ENCODE data around the gene PTPRM.
"Not testable (repeated sequence)": the region's sequence is repeated elsewhere in the genome, so short reads cannot be mapped to it uniquely, and the experiment has no call there.

The PTPRM gene

DNA sequence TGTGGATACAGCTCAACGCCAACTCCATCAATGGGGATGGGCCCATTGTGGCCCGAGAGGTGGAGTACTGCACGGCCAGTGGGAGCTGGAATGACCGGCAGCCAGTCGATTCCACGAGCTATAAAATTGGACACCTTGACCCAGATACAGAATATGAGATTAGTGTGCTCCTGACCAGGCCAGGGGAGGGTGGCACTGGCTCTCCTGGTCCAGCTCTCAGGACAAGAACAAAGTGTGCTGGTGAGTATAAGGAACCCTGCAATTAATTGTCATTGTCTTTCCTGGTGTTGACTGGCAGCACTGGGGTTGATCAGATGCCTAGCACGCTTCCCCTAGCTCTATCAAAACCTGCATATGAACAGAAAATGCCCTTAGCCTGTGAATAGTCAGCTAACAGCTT, 388.1 kb downstream of the PTPRM start:
- no peak overlapping the region for H3K4me2 ChIP-seq (ENCODE audit: low read depth, low read length, poor library complexity, severe bottlenecking)
- no peaks in the 10 kb centered on the region for H3K79me2 ChIP-seq (ENCODE audit: insufficient read depth, low read length)
- no peak overlapping the region for H2AFZ ChIP-seq (ENCODE audit: low read depth, low read length, severe bottlenecking)
- no peak overlapping the region for H3K4me3 ChIP-seq (ENCODE audit: insufficient read depth, low read length, poor library complexity, severe bottlenecking)
- H3K36me3 ChIP-seq (ENCODE audit: low read length) = no peaks in the 10 kb centered on the region
- no peak overlapping the region for H3K27ac ChIP-seq (ENCODE audit: low read depth, low read length)
- H3K27me3 ChIP-seq (ENCODE audit: low read length) = no peaks in the 10 kb centered on the region
- no peaks in the 10 kb centered on the region for H4K20me1 ChIP-seq (ENCODE audit: low read depth, low read length)
- TF ChIP-seq EZH2phosphoT487 (conservative IDR thresholded peaks at IDR 0.05; ENCODE audit: low read length) = no peak
- TF ChIP-seq, protein P1, sequence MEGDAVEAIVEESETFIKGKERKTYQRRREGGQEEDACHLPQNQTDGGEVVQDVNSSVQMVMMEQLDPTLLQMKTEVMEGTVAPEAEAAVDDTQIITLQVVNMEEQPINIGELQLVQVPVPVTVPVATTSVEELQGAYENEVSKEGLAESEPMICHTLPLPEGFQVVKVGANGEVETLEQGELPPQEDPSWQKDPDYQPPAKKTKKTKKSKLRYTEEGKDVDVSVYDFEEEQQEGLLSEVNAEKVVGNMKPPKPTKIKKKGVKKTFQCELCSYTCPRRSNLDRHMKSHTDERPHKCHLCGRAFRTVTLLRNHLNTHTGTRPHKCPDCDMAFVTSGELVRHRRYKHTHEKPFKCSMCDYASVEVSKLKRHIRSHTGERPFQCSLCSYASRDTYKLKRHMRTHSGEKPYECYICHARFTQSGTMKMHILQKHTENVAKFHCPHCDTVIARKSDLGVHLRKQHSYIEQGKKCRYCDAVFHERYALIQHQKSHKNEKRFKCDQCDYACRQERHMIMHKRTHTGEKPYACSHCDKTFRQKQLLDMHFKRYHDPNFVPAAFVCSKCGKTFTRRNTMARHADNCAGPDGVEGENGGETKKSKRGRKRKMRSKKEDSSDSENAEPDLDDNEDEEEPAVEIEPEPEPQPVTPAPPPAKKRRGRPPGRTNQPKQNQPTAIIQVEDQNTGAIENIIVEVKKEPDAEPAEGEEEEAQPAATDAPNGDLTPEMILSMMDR (IDR thresholded peaks at IDR 0.05; ENCODE audit: insufficient read depth, low read length, poor library complexity, severe bottlenecking) = no peak
- no peak overlapping the region for H3K9ac ChIP-seq (ENCODE audit: low read length)
- no peaks in the 10 kb centered on the region for H3K9me2 ChIP-seq (replicated peaks; ENCODE audit: insufficient read depth, low read length)
- no peaks in the 10 kb centered on the region for H3K9me3 ChIP-seq (ENCODE audit: insufficient read depth, low read length)
- H3F3A ChIP-seq (ENCODE audit: insufficient read depth) = no peaks in the 10 kb centered on the region

DNA sequence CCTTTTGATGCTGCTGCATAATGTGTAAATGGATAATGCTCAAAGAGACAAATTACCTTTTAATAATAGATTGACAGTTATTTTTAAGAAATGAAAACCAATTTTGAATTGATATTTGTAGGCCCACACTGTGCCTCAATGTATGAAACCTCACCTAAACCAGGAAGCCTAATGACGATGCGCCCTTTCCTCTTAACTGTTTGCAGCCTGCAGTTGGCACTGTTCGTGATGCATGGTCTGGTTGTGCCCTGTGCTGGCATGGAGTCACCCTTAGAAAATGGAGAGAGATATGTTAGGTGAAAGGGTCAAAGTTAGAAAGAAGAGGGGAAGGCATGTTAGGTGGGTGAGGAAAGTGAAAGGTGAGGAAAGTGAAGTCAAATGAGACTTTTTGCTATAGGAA, 390.2 kb downstream of the PTPRM start:
- H3K4me3 ChIP-seq (ENCODE audit: insufficient read depth, low read length, poor library complexity, severe bottlenecking) = no peak overlapping the region
- no peaks in the 10 kb centered on the region for H3K9me2 ChIP-seq (replicated peaks; ENCODE audit: insufficient read depth, low read length)
- H3K36me3 ChIP-seq (ENCODE audit: low read length) = no peaks in the 10 kb centered on the region
- no peak overlapping the region for H3K9ac ChIP-seq (ENCODE audit: low read length)
- no peak overlapping the region for H3K4me2 ChIP-seq (ENCODE audit: low read depth, low read length, poor library complexity, severe bottlenecking)
- H3F3A ChIP-seq (ENCODE audit: insufficient read depth) = no peaks in the 10 kb centered on the region
- TF ChIP-seq EZH2phosphoT487 (conservative IDR thresholded peaks at IDR 0.05; ENCODE audit: low read length) = no peak
- no peaks in the 10 kb centered on the region for H3K79me2 ChIP-seq (ENCODE audit: insufficient read depth, low read length)
- no peak overlapping the region for H2AFZ ChIP-seq (ENCODE audit: low read depth, low read length, severe bottlenecking)
- H4K20me1 ChIP-seq (ENCODE audit: low read depth, low read length) = no peaks in the 10 kb centered on the region
- no peaks in the 10 kb centered on the region for H3K27me3 ChIP-seq (ENCODE audit: low read length)
- H3K9me3 ChIP-seq (ENCODE audit: insufficient read depth, low read length) = no peaks in the 10 kb centered on the region
- no peak overlapping the region for H3K27ac ChIP-seq (ENCODE audit: low read depth, low read length)

DNA sequence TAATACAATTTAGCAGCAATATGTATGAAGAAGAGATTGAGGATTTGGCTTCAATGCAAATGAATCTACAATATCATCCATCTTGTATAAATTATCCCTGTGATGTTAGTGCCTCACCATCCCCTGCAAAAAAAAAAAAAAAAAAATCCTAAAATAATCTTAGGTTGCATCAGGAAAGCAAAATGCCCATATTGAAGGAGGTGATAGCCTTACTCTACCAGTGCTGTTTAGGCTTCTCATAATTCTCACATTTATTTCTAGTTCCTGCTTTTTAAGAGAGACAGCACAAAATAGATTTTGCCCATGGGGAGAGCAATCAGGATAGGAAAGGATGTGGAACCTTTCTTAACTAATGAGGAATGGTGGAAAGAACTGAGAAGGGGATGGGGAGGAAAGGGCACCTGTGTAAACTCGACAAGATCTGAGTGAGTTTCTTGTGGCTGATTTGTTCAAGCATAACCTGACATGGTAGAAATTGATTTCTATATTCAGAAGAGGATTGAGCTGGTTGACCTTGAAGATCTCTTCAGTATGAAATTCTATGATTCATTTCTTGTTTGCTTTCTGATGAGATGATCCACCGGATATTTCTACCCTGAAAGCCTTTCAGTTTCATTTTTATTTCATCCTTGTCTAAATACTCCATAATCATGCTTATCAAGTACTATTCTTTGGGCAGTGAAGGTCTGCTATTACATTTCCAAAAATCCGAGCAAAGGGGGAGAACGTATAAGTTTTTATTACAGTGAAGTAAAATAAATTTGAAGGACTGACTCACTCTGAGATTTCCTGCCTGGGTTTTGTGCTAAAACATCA, 391.2 kb downstream of the PTPRM start:
- Histone ChIP-seq H2AFZ (ENCODE audit: low read depth, low read length, severe bottlenecking) (no peak overlapping the region), H3K9ac (ENCODE audit: low read length) (no peak overlapping the region), H3K4me3 (ENCODE audit: insufficient read depth, low read length, poor library complexity, severe bottlenecking) (no peak overlapping the region), H3K9me2 (replicated peaks; ENCODE audit: insufficient read depth, low read length) (no peaks in the 10 kb centered on the region), H3F3A (ENCODE audit: insufficient read depth) (no peaks in the 10 kb centered on the region), H3K27ac (ENCODE audit: low read depth, low read length) (no peak overlapping the region), H3K79me2 (ENCODE audit: insufficient read depth, low read length) (no peaks in the 10 kb centered on the region), H3K36me3 (ENCODE audit: low read length) (no peaks in the 10 kb centered on the region), H4K20me1 (ENCODE audit: low read depth, low read length) (no peaks in the 10 kb centered on the region), H3K9me3 (ENCODE audit: insufficient read depth, low read length) (no peaks in the 10 kb centered on the region), H3K4me2 (ENCODE audit: low read depth, low read length, poor library complexity, severe bottlenecking) (no peak overlapping the region), H3K27me3 (ENCODE audit: low read length) (no peaks in the 10 kb centered on the region)
- no peak for TF ChIP-seq EZH2phosphoT487 (conservative IDR thresholded peaks at IDR 0.05; ENCODE audit: low read length)
- TF ChIP-seq, protein P1 (IDR thresholded peaks at IDR 0.05; ENCODE audit: insufficient read depth, low read length, poor library complexity, severe bottlenecking) = no peak

DNA sequence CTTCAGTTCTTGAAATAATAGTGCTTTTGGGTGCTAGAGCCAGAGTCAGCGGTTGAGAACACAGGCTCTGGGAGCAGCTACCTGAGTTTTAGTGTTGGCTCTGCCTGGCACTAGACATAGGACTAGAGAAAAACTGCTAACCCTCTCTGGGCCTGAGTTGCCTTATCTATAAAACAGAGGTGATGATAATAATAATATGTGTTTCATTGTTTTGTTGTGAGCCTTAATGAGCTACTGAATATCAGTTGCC, 391.7 kb downstream of the PTPRM start:
- Histone ChIP-seq H3K9me3 (ENCODE audit: insufficient read depth, low read length) (no peaks in the 10 kb centered on the region), H3F3A (ENCODE audit: insufficient read depth) (no peaks in the 10 kb centered on the region), H3K9ac (ENCODE audit: low read length) (no peak overlapping the region), H3K79me2 (ENCODE audit: insufficient read depth, low read length) (no peaks in the 10 kb centered on the region), H3K4me2 (ENCODE audit: low read depth, low read length, poor library complexity, severe bottlenecking) (no peak overlapping the region), H2AFZ (ENCODE audit: low read depth, low read length, severe bottlenecking) (no peak overlapping the region), H3K27me3 (ENCODE audit: low read length) (no peaks in the 10 kb centered on the region), H4K20me1 (ENCODE audit: low read depth, low read length) (no peaks in the 10 kb centered on the region), H3K4me3 (ENCODE audit: insufficient read depth, low read length, poor library complexity, severe bottlenecking) (no peak overlapping the region), H3K36me3 (ENCODE audit: low read length) (no peaks in the 10 kb centered on the region), H3K9me2 (replicated peaks; ENCODE audit: insufficient read depth, low read length) (no peaks in the 10 kb centered on the region), H3K27ac (ENCODE audit: low read depth, low read length) (no peak overlapping the region)
- no peak for TF ChIP-seq EZH2phosphoT487 (conservative IDR thresholded peaks at IDR 0.05; ENCODE audit: low read length)
- TF ChIP-seq, protein P1 (IDR thresholded peaks at IDR 0.05; ENCODE audit: insufficient read depth, low read length, poor library complexity, severe bottlenecking) = no peak

DNA sequence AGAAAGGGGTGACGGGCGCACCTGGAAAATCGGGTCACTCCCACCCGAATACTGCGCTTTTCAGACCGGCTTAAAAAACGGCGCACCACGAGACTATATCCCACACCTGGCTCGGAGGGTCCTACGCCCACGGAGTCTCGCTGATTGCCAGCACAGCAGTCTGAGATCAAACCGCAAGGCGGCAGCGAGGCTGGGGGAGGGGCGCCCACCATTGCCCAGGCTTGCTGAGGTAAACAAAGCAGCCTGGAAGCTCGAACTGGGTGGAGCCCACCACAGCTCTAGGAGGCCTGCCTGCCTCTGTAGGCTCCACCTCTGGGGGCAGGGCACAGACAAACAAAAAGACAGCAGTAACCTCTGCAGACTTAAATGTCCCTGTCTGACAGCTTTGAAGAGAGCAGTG, 399.6 kb downstream of the PTPRM start:
- not testable (repeated sequence) for H4K20me1 ChIP-seq (ENCODE audit: low read depth, low read length); H3K79me2 ChIP-seq (ENCODE audit: insufficient read depth, low read length); H3K9ac ChIP-seq (ENCODE audit: low read length); H3F3A ChIP-seq (ENCODE audit: insufficient read depth); H3K9me2 ChIP-seq (replicated peaks; ENCODE audit: insufficient read depth, low read length); H3K27me3 ChIP-seq (ENCODE audit: low read length); H3K4me3 ChIP-seq (ENCODE audit: insufficient read depth, low read length, poor library complexity, severe bottlenecking); H2AFZ ChIP-seq (ENCODE audit: low read depth, low read length, severe bottlenecking); H3K36me3 ChIP-seq (ENCODE audit: low read length); H3K9me3 ChIP-seq (ENCODE audit: insufficient read depth, low read length); H3K27ac ChIP-seq (ENCODE audit: low read depth, low read length); H3K4me2 ChIP-seq (ENCODE audit: low read depth, low read length, poor library complexity, severe bottlenecking)

Measured in SU-DHL-6 (cell line).